Activated T-cell treated with anti-CD3 and anti-CD28 coated beads, Interleukin-2, amount 50 U/mL, for 4 hours (primary cell): ENCODE results near the gene UNC13C. TPM values are rescaled to one million over a fixed set of nuclear protein-coding genes. Genes with fewer than 3 reads are reported as not detected.

Experiments
- ATAC-seq, 2 donors: fragments of 200-7000 bp; cut with Tn5 transposase; one replicate each; pipeline ENCODE4 v1.10.0; 2021
- DNase-seq: peaks from one replicate; pipeline ENCODE4 v3.0.0-alpha.2; 2020
- H3K27me3 Mint-ChIP-seq: one replicate; pipeline ENCODE4 v1.8.0; 2021; ENCODE audit warnings: low read depth, mixed read lengths
- H3K36me3 Mint-ChIP-seq: one replicate; pipeline ENCODE4 v1.8.0; 2022; ENCODE audit warnings: mixed read lengths; ENCODE audit not compliant: insufficient read depth
- H3K4me1 Mint-ChIP-seq: one replicate; pipeline ENCODE4 v1.8.0; 2021; ENCODE audit warnings: low read depth, mixed read lengths
- H3K4me3 Mint-ChIP-seq: one replicate; pipeline ENCODE4 v1.8.0; 2021; ENCODE audit warnings: mild to moderate bottlenecking, moderate library complexity, mixed read lengths
- H3K9me3 Mint-ChIP-seq: one replicate; pipeline ENCODE4 v1.8.0; 2021; ENCODE audit warnings: mixed read lengths
- total RNA-seq, 3 donors: library from RNA; stranded (reverse); gene quantifications; one replicate each; pipeline ENCODE4 v1.2.1, GENCODE V29; 2021

UNC13C gene
- total RNA-seq, 3 donors from 2014 or later = not detected

GRCh38 chr15:53984221-53984620 lies 6.0 kb downstream of the UNC13C start:
- H3K27me3 Mint-ChIP-seq = peaks cover 3% of the 10 kb centered on the region
- no peaks in the 10 kb centered on the region for H3K4me1 Mint-ChIP-seq
- no peaks in the 10 kb centered on the region for H3K9me3 Mint-ChIP-seq
- no peak overlapping the region for H3K4me3 Mint-ChIP-seq
- no peaks in the 10 kb centered on the region for H3K36me3 Mint-ChIP-seq
- no peak for DNase-seq
- ATAC-seq = no peak

DNA sequence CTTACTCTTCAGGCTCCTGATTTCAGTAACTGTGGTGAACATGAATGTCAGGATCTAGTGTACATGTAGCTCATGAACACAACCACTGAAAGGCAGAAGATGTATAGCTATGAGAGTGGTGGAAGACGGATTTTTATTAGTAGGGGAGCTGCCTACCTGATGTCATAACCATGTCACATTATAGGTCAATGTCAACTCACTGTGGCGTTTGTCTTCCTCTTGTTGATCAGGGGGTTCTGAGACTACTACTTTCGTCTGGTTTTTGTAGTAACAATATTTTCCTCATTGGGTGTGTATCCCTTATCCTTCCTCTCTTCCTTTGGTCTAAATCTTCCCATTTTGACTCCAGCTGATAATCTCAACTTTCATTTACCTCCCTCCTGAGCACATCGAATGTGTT lies 7.3 kb downstream of the UNC13C start:
- no peak for DNase-seq
- no peak for ATAC-seq
- Mint-ChIP-seq H3K4me1 (no peaks in the 10 kb centered on the region), H3K4me3 (no peak overlapping the region), H3K36me3 (no peaks in the 10 kb centered on the region), H3K27me3 (no peaks in the 10 kb centered on the region), H3K9me3 (no peaks in the 10 kb centered on the region)

- H3K4me3 Mint-ChIP-seq = no peak overlapping the region
- DNase-seq (no peak), ATAC-seq (no peak)
- no peaks in the 10 kb centered on the region for H3K9me3 Mint-ChIP-seq
- no peaks in the 10 kb centered on the region for H3K4me1 Mint-ChIP-seq
- no peaks in the 10 kb centered on the region for H3K36me3 Mint-ChIP-seq
- H3K27me3 Mint-ChIP-seq = no peaks in the 10 kb centered on the region
Measured at GRCh38 chr15:53987480-53987879, 9.2 kb downstream of the UNC13C start.

DNA sequence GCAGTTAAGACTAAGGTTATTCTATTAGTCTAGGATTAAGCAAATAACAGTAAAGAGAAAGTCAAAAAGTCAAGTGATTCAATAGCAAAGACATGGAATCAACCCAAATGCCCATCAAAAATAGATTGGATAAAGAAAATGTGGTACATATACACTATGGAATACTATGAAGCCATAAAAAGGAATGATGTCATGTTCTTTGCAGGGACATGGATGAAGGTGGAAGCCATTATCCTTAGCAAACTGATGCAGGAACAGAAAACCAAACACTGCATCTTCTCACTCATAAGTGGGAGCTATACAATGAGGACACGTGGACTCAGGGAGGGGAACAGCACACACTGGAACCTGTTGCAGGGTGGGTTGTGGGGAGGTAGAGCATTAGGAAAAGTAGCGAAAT lies 29.0 kb downstream of the UNC13C start:
- Mint-ChIP-seq H3K4me3 (no peak overlapping the region), H3K36me3 (no peaks in the 10 kb centered on the region), H3K4me1 (no peaks in the 10 kb centered on the region), H3K27me3 (no peaks in the 10 kb centered on the region), H3K9me3 (no peaks in the 10 kb centered on the region)
- DNase-seq = no peak
- no peak for ATAC-seq

DNA sequence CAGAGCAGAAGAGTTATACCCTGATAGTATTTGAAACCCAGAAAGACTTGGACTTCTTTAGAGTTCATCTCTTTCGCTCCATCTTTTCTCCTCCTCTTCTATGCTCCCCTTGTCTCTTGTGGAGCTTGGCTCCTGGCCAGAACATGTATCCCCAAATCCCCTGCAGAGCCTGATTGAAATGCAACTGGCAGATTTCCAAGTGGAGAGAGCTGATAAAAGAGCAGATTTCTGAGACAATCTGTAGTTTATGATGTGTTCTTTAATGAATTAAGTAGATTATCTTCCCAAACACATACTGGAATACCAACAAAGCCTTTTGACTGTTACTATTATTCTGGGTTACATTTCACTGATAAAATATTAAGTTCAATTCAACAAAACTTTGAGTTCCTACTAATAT lies 33.4 kb downstream of the UNC13C start:
- Mint-ChIP-seq H3K27me3 (no peaks in the 10 kb centered on the region), H3K4me1 (no peaks in the 10 kb centered on the region), H3K4me3 (no peak overlapping the region), H3K36me3 (no peaks in the 10 kb centered on the region), H3K9me3 (no peaks in the 10 kb centered on the region)
- DNase-seq (no peak), ATAC-seq (no peak)

DNA sequence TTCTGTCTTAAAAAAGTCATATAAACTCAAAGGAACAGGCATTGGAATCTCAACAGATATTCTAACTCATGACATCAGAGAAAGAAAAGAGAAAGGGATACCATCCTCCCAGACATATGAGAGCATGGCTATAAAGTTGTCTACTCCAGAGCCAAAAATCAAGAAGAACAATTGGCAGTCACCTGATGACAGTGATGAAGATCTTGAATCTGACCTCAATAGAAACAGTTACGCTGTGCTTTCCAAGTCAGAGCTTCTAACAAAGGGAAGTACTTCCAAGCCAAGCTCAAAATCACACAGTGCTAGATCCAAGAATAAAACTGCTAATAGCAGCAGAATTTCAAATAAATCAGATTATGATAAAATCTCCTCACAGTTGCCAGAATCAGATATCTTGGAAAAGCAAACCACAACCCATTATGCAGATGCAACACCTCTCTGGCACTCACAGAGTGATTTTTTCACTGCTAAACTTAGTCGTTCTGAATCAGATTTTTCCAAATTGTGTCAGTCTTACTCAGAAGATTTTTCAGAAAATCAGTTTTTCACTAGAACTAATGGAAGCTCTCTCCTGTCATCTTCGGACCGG lies 35.9 kb downstream of the UNC13C start:
- no peaks in the 10 kb centered on the region for H3K4me1 Mint-ChIP-seq
- H3K36me3 Mint-ChIP-seq = no peaks in the 10 kb centered on the region
- no peaks in the 10 kb centered on the region for H3K27me3 Mint-ChIP-seq
- H3K9me3 Mint-ChIP-seq = no peaks in the 10 kb centered on the region
- ATAC-seq = no peak
- no peak overlapping the region for H3K4me3 Mint-ChIP-seq
- no peak for DNase-seq

- Mint-ChIP-seq H3K27me3 (no peaks in the 10 kb centered on the region), H3K4me3 (no peak overlapping the region), H3K9me3 (no peaks in the 10 kb centered on the region), H3K36me3 (no peaks in the 10 kb centered on the region), H3K4me1 (no peaks in the 10 kb centered on the region)
- no peak for DNase-seq
- no peak for ATAC-seq
Measured at GRCh38 chr15:54017251-54017650, 39.0 kb downstream of the UNC13C start.

- DNase-seq (no peak), ATAC-seq (no peak)
- H3K36me3 Mint-ChIP-seq = no peaks in the 10 kb centered on the region
- H3K27me3 Mint-ChIP-seq = no peaks in the 10 kb centered on the region
- H3K4me1 Mint-ChIP-seq = no peaks in the 10 kb centered on the region
- peaks cover 4% of the 10 kb centered on the region for H3K9me3 Mint-ChIP-seq
- no peak overlapping the region for H3K4me3 Mint-ChIP-seq
Measured at GRCh38 chr15:54017959-54018358, 39.7 kb downstream of the UNC13C start.

- no peak overlapping the region for H3K4me3 Mint-ChIP-seq
- peaks cover 8% of the 10 kb centered on the region for H3K9me3 Mint-ChIP-seq
- ATAC-seq (no peak), DNase-seq (no peak)
- no peaks in the 10 kb centered on the region for H3K4me1 Mint-ChIP-seq
- peaks cover 2% of the 10 kb centered on the region for H3K27me3 Mint-ChIP-seq
- no peaks in the 10 kb centered on the region for H3K36me3 Mint-ChIP-seq
Measured at GRCh38 chr15:54026258-54026657, 48.0 kb downstream of the UNC13C start.

- H3K4me3 Mint-ChIP-seq = no peak overlapping the region
- H3K36me3 Mint-ChIP-seq = no peaks in the 10 kb centered on the region
- no peak for ATAC-seq
- peaks cover 8% of the 10 kb centered on the region for H3K9me3 Mint-ChIP-seq
- H3K4me1 Mint-ChIP-seq = no peaks in the 10 kb centered on the region
- DNase-seq = no peak
- peaks cover 2% of the 10 kb centered on the region for H3K27me3 Mint-ChIP-seq
Measured at GRCh38 chr15:54026891-54027290, 48.6 kb downstream of the UNC13C start.

DNA sequence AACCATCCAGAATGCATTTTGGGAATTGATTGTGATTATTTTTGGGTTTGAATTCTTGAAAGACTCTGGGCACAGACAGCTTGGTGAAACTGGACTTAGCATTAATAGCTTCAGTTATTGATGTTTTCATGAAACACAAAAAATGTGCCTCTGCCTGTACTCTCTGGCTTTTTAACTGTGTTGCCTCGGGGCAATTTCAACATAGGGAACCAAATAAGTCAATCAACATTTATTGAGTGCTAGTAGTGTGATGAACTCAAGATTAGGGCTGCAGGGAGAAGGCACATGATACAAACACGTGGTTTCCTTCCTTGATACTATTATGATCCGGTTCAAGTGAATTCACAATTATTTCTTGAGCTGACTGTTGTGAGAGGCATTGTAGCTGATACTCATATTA lies 50.8 kb downstream of the UNC13C start:
- DNase-seq = no peak
- Mint-ChIP-seq H3K27me3 (peaks cover 2% of the 10 kb centered on the region), H3K36me3 (no peaks in the 10 kb centered on the region), H3K9me3 (peaks cover 4% of the 10 kb centered on the region), H3K4me3 (no peak overlapping the region), H3K4me1 (no peaks in the 10 kb centered on the region)
- ATAC-seq = no peak

DNA sequence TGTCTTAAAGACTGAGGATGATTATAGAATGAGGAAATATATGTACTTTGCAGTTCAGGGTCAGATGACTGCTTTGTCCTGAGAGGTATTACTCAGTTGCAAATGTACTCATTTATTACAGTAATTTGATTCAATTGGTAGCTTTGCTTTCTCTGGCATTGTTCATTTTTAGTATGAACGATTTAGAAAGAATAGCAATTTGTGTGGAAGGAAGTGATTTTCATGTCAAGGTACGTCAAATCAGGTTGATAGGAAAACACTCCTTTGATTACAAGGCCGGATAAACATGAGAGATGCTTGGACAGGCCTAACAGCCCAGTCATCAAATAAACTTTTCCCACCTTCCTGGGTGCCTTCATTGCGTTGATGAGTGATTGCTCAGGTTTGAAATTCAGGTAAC lies 53.8 kb downstream of the UNC13C start:
- Mint-ChIP-seq H3K9me3 (no peaks in the 10 kb centered on the region), H3K36me3 (no peaks in the 10 kb centered on the region)
- DNase-seq = no peak

DNA sequence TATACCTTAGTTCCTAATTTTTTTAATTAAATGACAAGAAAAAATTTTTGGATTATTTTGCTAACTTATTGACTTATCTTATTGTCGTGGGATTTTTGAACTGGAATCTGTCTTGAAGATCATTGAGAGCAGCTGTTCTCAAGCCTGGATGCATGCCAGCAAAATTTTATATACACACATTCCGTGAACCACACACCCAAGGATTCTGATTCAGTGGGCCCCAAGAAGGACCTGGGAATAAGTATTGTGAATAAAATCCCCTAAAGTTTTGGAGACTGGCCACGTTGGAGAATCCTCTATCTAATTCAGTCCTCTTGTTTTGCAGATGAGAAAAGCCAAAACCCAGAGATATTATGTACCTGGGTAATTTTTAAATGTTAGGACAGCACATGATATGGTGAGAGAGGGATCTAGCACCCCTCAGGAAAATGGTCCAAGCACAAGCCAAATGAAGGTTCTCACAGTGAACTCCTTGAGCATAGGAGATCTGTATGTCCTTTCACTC lies 55.2 kb downstream of the UNC13C start:
- Mint-ChIP-seq H3K9me3 (no peaks in the 10 kb centered on the region), H3K4me3 (no peak overlapping the region), H3K4me1 (no peaks in the 10 kb centered on the region), H3K36me3 (no peaks in the 10 kb centered on the region), H3K27me3 (no peaks in the 10 kb centered on the region)
- DNase-seq = no peak
- ATAC-seq = no peak

More for the DNA sequence above, 53.8 kb downstream of the UNC13C start:
- Mint-ChIP-seq H3K27me3 (no peaks in the 10 kb centered on the region), H3K4me3 (no peak overlapping the region), H3K4me1 (no peaks in the 10 kb centered on the region)
- no peak for ATAC-seq

DNA sequence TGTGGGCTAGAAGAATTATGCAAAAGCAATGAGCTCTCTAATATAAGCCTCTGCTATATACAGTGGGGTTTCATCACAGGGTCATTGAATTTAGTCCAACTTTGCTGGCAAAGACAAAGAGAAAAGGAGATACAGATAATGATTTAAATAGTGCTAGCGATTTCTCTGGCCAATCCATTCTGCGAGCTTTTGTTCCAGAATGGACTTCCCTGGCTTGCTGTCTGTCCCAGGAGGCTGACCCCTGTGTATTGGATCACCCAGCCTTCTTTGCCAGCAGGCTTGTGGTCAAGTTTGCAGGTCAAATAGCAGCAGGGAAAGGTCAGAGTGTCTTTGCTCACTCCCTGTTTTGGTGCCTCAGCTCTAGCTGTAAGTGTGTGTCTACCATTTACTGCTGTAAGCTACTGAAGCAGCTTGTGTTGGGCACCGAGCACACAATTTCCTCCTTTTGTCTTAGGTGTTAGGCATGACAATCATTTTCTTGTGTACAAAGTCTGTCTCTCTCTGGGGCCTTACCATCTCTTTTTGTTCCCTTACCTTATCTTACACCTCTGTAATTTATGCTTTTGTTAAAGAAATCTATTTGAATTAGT lies 55.7 kb downstream of the UNC13C start:
- no peaks in the 10 kb centered on the region for H3K27me3 Mint-ChIP-seq
- ATAC-seq (no peak), DNase-seq (no peak)
- no peak overlapping the region for H3K4me3 Mint-ChIP-seq
- no peaks in the 10 kb centered on the region for H3K36me3 Mint-ChIP-seq
- no peaks in the 10 kb centered on the region for H3K4me1 Mint-ChIP-seq
- no peaks in the 10 kb centered on the region for H3K9me3 Mint-ChIP-seq

DNA sequence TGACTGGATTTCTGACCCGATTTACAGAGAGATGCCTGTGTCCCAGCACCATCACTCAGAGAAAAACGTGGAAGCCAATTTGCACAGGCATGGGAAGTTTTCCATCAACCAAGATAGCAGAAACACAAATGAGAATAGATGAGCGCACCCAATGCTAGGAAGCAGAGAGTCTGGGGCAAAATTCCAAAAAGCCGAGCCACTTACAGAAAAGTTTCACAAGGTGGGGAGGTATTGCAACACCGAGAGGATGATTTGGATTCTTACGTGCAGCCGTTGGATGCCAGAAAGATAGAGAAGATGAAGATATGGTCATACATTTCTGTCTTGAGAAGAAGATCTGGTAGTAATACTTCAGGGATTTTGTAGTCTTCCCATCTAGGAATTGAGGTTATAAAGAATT lies 57.4 kb downstream of the UNC13C start:
- ATAC-seq (no peak), DNase-seq (no peak)
- no peaks in the 10 kb centered on the region for H3K27me3 Mint-ChIP-seq
- H3K4me1 Mint-ChIP-seq = no peaks in the 10 kb centered on the region
- H3K36me3 Mint-ChIP-seq = no peaks in the 10 kb centered on the region
- H3K9me3 Mint-ChIP-seq = no peaks in the 10 kb centered on the region
- H3K4me3 Mint-ChIP-seq = no peak overlapping the region
